ENCODE data around the gene CLK2.

Gene CLK2

GRCh38 chr1:155277902-155278688 is 4.8 kb upstream of the CLK2 start:
- peak overlapping the region; percentile 99 for H3K4me2 ChIP-seq
- H2AFZ ChIP-seq (ENCODE audit: low read depth): peak overlapping the region; percentile 90
- peak; percentile 69 for TF ChIP-seq CTCF (conservative IDR thresholded peaks at IDR 0.05; ENCODE audit: low read depth, low read length)
- H3K4me1 ChIP-seq (ENCODE audit: low read depth, poor library complexity, severe bottlenecking): peaks cover 27% of the 10 kb centered on the region
- H3K27ac ChIP-seq: no peak overlapping the region
- no peaks in the 10 kb centered on the region for H3K36me3 ChIP-seq (ENCODE audit: insufficient read depth)
- no peak overlapping the region for H3K9ac ChIP-seq
- no peaks in the 10 kb centered on the region for H3K79me2 ChIP-seq (ENCODE audit: insufficient read depth, low read depth)
- peaks cover 4% of the 10 kb centered on the region for H3K27me3 ChIP-seq (ENCODE audit: insufficient read depth, low read depth)
- no peaks in the 10 kb centered on the region for H4K20me1 ChIP-seq (ENCODE audit: insufficient read depth)
- H3K4me3 ChIP-seq (IDR thresholded peaks at IDR 0.05; ENCODE audit: insufficient read depth, low read depth, low read length): peak overlapping the region; percentile 99

- peak within 1 kb of the TSS; percentile 99 for H3K4me3 ChIP-seq (IDR thresholded peaks at IDR 0.05; ENCODE audit: insufficient read depth, low read depth, low read length)
- peaks cover 30% of the 10 kb centered on the region for H3K4me1 ChIP-seq (ENCODE audit: low read depth, poor library complexity, severe bottlenecking)
- H3K27ac ChIP-seq: no peak within 1 kb of the TSS
- H3K36me3 ChIP-seq (ENCODE audit: insufficient read depth): no peaks in the 10 kb centered on the region
- no peaks in the 10 kb centered on the region for H4K20me1 ChIP-seq (ENCODE audit: insufficient read depth)
- peak within 1 kb of the TSS; percentile 90 for H2AFZ ChIP-seq (ENCODE audit: low read depth)
- peaks cover 8% of the 10 kb centered on the region for H3K79me2 ChIP-seq (ENCODE audit: insufficient read depth, low read depth)
- peak; percentile 88 for TF ChIP-seq CTCF (conservative IDR thresholded peaks at IDR 0.05; ENCODE audit: low read depth, low read length)
- H3K27me3 ChIP-seq (ENCODE audit: insufficient read depth, low read depth): peaks cover 4% of the 10 kb centered on the region
- H3K9ac ChIP-seq: no peak within 1 kb of the TSS
- peak within 1 kb of the TSS; percentile 99 for H3K4me2 ChIP-seq
Observed at GRCh38 chr1:155277070-155277901, 4.0 kb upstream of the CLK2 start, which contains the start of gene HCN3. Gene HCN3 (plus strand): TSS chr1:155277463. CDS start chr1:155277591, 128 bp downstream.

- no peak for TF ChIP-seq CTCF (conservative IDR thresholded peaks at IDR 0.05; ENCODE audit: low read depth, low read length)
- H3K9ac ChIP-seq: peak overlapping the region; percentile 60
- peak overlapping the region; percentile 26 for H3K27ac ChIP-seq
- peaks cover 28% of the 10 kb centered on the region; the same call in 1 of the 2 replicates for H3K36me3 ChIP-seq (ENCODE audit: insufficient read depth)
- peak overlapping the region; percentile 57 for H2AFZ ChIP-seq (ENCODE audit: low read depth)
- peaks cover 32% of the 10 kb centered on the region for H3K79me2 ChIP-seq (ENCODE audit: insufficient read depth, low read depth)
- H3K4me3 ChIP-seq (IDR thresholded peaks at IDR 0.05; ENCODE audit: insufficient read depth, low read depth, low read length): peak overlapping the region; percentile 98
- no peaks in the 10 kb centered on the region for H4K20me1 ChIP-seq (ENCODE audit: insufficient read depth)
- peak overlapping the region; percentile 74 for H3K4me2 ChIP-seq
- peaks cover 27% of the 10 kb centered on the region for H3K4me1 ChIP-seq (ENCODE audit: low read depth, poor library complexity, severe bottlenecking)
- H3K27me3 ChIP-seq (ENCODE audit: insufficient read depth, low read depth): no peaks in the 10 kb centered on the region
Observed at GRCh38 chr1:155272466-155273342, 600 bp downstream of the CLK2 start.

- Histone ChIP-seq H3K9ac (no peak overlapping the region), H3K4me1 (ENCODE audit: low read depth, poor library complexity, severe bottlenecking) (peaks cover 17% of the 10 kb centered on the region), H3K79me2 (ENCODE audit: insufficient read depth, low read depth) (peaks cover 32% of the 10 kb centered on the region), H3K4me2 (no peak overlapping the region), H3K4me3 (IDR thresholded peaks at IDR 0.05; ENCODE audit: insufficient read depth, low read depth, low read length) (no peak overlapping the region), H3K36me3 (ENCODE audit: insufficient read depth) (peaks cover 52% of the 10 kb centered on the region; the same call in 1 of the 2 replicates), H4K20me1 (ENCODE audit: insufficient read depth) (no peaks in the 10 kb centered on the region), H3K27ac (no peak overlapping the region), H2AFZ (ENCODE audit: low read depth) (no peak overlapping the region), H3K27me3 (ENCODE audit: insufficient read depth, low read depth) (no peaks in the 10 kb centered on the region)
- no peak for TF ChIP-seq CTCF (conservative IDR thresholded peaks at IDR 0.05; ENCODE audit: low read depth, low read length)
Observed at GRCh38 chr1:155269381-155269780, 3.9 kb downstream of the CLK2 start.

Measured in KMS-11 (cell line).